Fibroblast of the aortic adventitia (primary cell): Measurements from ENCODE around the gene DDX51. TPM values are rescaled to one million over a fixed set of nuclear protein-coding genes. Genes with fewer than 3 reads are reported as not detected.
A peak's percentile ranks its signal among the peaks of the same experiment; 100 is the strongest.

ENCODE experiments used
- DNase-seq: peaks from one replicate; pipeline ENCODE4 v3.0.0-alpha.2; 2010; ENCODE audit warnings: low read depth
- H3K4me3 ChIP-seq: 2 replicates; pipeline ENCODE4 v1.5.1; 2011; ENCODE audit warnings: low read depth, mild to moderate bottlenecking, control low read depth, low read length, moderate library complexity
- CTCF ChIP-seq: IDR thresholded peaks from 2 replicates; pipeline ENCODE4 v1.5.1; 2011; ENCODE audit warnings: mild to moderate bottlenecking, low read length, control low read depth, inconsistent platforms; ENCODE audit not compliant: insufficient read depth
- total RNA-seq: library from RNA; depleted of rRNA; stranded (reverse); fragments of >200 nt; gene quantifications from 2 replicates; pipeline ENCODE4 v1.2.3, GENCODE V29; 2012; ENCODE audit warnings: low replicate concordance

DDX51 gene
- total RNA-seq, 1 donor, result 9.4 TPM

GRCh38 chr12:132146772-132147422 is 2.8 kb upstream of the DDX51 start:
- DNase-seq, result no peak
- no peak for TF ChIP-seq CTCF
- no peak overlapping the region for H3K4me3 ChIP-seq

GRCh38 chr12:132146098-132146497 is 2.0 kb upstream of the DDX51 start:
- no peak overlapping the region for H3K4me3 ChIP-seq
- no peak for TF ChIP-seq CTCF
- no peak for DNase-seq

- DNase-seq, result no peak
- no peak for TF ChIP-seq CTCF
- peak overlapping the region; percentile 86 for H3K4me3 ChIP-seq
Measured at GRCh38 chr12:132145334-132145733, 1.2 kb upstream of the DDX51 start.

- no peak for TF ChIP-seq CTCF
- DNase-seq, result no peak
Measured at GRCh38 chr12:132144810-132145168, 670 bp upstream of the DDX51 start.

GRCh38 chr12:132143336-132144071 is 615 bp downstream of the DDX51 start:
- no peak for TF ChIP-seq CTCF
- DNase-seq, result no peak
- H3K4me3 ChIP-seq, result peak overlapping the region; percentile 71

More at GRCh38 chr12:132144810-132145168, 670 bp upstream of the DDX51 start:
- H3K4me3 ChIP-seq, result peak overlapping the region; percentile 86

- TF ChIP-seq CTCF, result no peak
- DNase-seq, result no peak
Measured at GRCh38 chr12:132142679-132143335, 1.3 kb downstream of the DDX51 start.

More at GRCh38 chr12:132142679-132143335, 1.3 kb downstream of the DDX51 start:
- H3K4me3 ChIP-seq, result peak overlapping the region; percentile 71
